Left renal pelvis (tissue), 4 donors: ENCODE results near the gene ARL5C. TPM values are rescaled to one million over a fixed set of nuclear protein-coding genes. Genes with fewer than 3 reads are reported as not detected.

Source experiments
- DNase-seq, 4 donors: peaks; one replicate each; pipeline ENCODE4 v3.0.0-alpha.2; 2013; ENCODE audit warnings: low read depth in 4 of 4, low spot score in 3 of 4
- polyA plus RNA-seq, 4 donors: library from polyadenylated mRNA; unstranded; fragments of 120-200 nt; gene quantifications; one replicate each; pipeline ENCODE4 v1.2.1, GENCODE V29; 2013; ENCODE audit not compliant: insufficient read length in 4 of 4

The ARL5C gene
- polyA plus RNA-seq, 4 donors: 0.09 to 0.27 TPM; not detected in 2

GRCh38 chr17:39194985-39195524 lies 29.1 kb upstream of the ARL5C start:
- no peak for DNase-seq

- DNase-seq: no peak
These were observed 28.4 kb upstream of the ARL5C start for GRCh38 chr17:39194089-39194984.

GRCh38 chr17:39193346-39193745 lies 27.4 kb upstream of the ARL5C start:
- DNase-seq: no peak

GRCh38 chr17:39192901-39193300 lies 26.9 kb upstream of the ARL5C start:
- DNase-seq: no peak

GRCh38 chr17:39191750-39192510 lies 26.0 kb upstream of the ARL5C start:
- no peak for DNase-seq

GRCh38 chr17:39187152-39187830 lies 21.3 kb upstream of the ARL5C start:
- DNase-seq: no peak

- no peak for DNase-seq
These were observed 20.6 kb upstream of the ARL5C start for GRCh38 chr17:39186481-39187002.

- DNase-seq: no peak
These were observed 17.8 kb upstream of the ARL5C start for GRCh38 chr17:39183720-39184119.

- DNase-seq: no peak
These were observed 17.1 kb upstream of the ARL5C start for GRCh38 chr17:39183045-39183444.

GRCh38 chr17:39181303-39181702 lies 15.3 kb upstream of the ARL5C start:
- DNase-seq: no peak

- no peak for DNase-seq
These were observed 12.6 kb upstream of the ARL5C start for GRCh38 chr17:39178536-39178935.

GRCh38 chr17:39177256-39177655 lies 11.3 kb upstream of the ARL5C start:
- DNase-seq: no peak

- no peak for DNase-seq
These were observed 9.7 kb upstream of the ARL5C start for GRCh38 chr17:39175695-39176093.

- DNase-seq: peak in 1 of 4 donors; percentile 63
These were observed 9.1 kb upstream of the ARL5C start for GRCh38 chr17:39174920-39175694.

- DNase-seq: no peak
These were observed 7.7 kb upstream of the ARL5C start for GRCh38 chr17:39173526-39174274.

- DNase-seq: no peak
These were observed 7.1 kb upstream of the ARL5C start for GRCh38 chr17:39173080-39173479.

- no peak for DNase-seq
These were observed 6.0 kb upstream of the ARL5C start for GRCh38 chr17:39171933-39172332.

GRCh38 chr17:39170558-39170957 lies 4.6 kb upstream of the ARL5C start:
- no peak for DNase-seq

GRCh38 chr17:39170109-39170508 lies 4.1 kb upstream of the ARL5C start:
- DNase-seq: no peak
